Left renal cortex interstitium (tissue), 4 donors: ENCODE measurements around the gene PTS. TPM values are rescaled to one million over a fixed set of nuclear protein-coding genes. Genes with fewer than 3 reads are reported as not detected.
"Not testable (repeated sequence)": the region's sequence is repeated elsewhere in the genome, so short reads cannot be mapped to it uniquely, and the experiment has no call there.

Experiments
- DNase-seq, 4 donors: peaks; one replicate each; pipeline ENCODE4 v3.0.0-alpha.2; 2013; ENCODE audit warnings: low read depth in 4 of 4, low spot score in 2 of 4, missing footprints in 1 of 4
- polyA plus RNA-seq, 4 donors: library from polyadenylated mRNA; unstranded; fragments of 120-200 nt; gene quantifications; one replicate each; pipeline ENCODE4 v1.2.1, GENCODE V29; 2013; ENCODE audit not compliant: insufficient read length in 4 of 4

Gene PTS
- polyA plus RNA-seq: 10 to 100 TPM; 46.6 to 65.6 (median 54.4) TPM

DNA sequence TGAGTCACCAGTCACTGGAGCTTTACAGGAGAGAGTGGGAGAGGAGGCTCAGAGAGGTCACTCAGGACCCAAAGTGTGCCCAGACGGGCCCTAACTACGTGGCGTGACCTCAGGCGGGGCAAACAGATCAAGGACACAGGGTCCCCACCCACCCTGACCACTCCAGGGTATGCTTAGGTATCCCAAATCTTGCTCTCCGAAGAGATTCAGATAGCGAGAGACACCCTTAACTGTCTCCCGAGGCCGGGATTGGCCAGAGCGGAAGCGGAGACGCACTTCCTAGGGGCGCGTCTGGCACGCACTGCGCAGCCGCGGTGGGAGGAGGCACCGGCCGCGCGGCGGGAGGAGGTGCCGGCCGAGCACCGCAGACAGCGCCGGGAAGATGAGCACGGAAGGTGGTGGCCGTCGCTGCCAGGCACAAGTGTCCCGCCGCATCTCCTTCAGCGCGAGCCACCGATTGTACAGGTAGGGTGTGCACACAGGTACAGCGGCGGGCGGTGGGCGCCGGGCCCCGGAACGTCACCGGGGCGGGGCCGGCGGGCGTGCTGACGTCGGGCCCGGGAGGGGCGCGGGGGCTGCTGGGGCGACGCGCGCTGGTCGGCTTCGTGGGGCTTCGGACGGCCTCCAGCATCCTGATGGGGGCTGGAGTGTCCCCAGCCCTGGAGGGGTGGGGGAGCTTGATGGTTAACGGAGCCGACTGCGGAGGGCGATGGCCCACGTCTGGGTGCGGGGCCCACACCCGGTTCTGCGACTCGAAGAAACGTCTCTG, at the start of gene PTS:
Gene PTS, plus strand, starts transcription at position 367 of the 769 bp plus-strand sequence. Its CDS starts 16 bp downstream, at position 383.
- DNase-seq: peak; percentile 71 to 85 (median 78)

DNA sequence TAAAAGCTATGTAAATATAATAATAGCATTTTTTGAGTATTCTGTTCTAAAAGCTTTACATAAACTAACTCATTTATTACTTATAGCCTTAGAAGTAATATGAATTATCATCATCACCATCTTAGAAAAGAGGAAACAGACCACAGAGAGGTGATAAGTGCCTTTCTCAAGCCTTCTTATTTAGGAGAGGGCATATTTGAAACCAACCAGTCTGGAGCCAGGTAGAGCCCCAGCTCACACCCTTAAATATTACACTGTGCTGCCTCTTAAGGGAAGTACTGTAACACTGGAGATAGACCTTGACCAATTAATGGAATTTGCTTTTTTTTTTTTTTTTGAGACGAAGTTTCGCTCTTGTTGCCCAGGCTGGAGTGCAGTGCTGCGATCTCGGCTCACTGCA, 48.6 kb upstream of the PTS start:
- no peak for DNase-seq

DNA sequence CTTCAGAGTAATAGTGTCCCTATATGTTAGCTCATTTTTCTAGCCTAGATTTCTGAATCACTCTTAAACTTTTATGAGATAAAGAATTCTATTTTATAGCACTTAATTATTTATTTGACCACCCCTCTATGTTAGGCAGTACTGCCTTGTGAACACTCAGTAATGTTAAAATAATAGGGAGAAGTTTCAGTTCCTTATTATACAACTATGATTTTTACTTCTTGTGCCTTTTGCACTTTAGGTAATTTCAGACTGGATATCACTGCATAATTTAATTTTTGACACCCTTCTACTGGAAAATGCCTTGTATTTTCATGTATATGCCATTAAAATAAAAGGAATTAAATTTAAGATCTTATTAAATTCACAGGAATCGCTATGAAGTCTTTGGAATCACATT, 47.8 kb upstream of the PTS start:
- no peak for DNase-seq

DNA sequence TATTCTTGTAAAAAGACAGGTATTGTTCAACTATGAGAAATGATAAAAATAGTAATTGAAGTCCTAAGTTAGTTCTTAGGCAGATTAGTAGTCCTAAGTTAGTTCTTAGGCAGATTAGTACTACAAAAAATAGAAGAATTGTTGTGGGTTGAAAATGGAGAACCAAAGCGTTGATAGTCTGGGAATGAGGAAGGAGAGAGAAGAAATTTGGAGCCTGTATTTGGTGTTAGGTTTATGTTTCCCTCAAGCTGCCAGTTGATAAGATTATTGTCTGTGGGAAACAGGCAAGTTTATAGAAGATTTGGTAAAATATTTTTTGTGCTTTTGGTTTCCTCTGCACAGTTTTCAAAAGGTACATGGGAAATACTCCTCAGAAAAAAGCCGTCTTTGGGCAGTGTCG, 47.3 kb upstream of the PTS start:
- DNase-seq: no peak

DNA sequence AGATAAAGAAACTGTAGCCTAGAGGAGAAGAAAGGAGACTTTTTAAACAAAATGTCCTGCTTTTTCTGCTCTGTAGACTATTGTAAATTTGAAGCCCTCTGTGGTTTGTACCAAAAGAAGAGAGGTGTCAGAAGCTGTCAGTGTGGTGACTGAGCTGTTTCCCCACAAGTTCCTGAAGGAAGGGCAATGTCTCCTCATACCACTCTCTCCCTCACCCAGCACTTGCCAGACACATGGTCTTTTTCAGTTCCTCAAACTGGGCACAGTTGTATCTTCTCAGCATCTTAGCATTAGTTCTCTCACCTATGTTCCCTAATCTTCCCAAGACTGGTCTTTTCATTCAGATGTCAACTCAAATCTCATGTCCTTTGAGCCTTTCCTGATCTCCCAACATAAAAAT, 46.6 kb upstream of the PTS start:
- DNase-seq: no peak

DNA sequence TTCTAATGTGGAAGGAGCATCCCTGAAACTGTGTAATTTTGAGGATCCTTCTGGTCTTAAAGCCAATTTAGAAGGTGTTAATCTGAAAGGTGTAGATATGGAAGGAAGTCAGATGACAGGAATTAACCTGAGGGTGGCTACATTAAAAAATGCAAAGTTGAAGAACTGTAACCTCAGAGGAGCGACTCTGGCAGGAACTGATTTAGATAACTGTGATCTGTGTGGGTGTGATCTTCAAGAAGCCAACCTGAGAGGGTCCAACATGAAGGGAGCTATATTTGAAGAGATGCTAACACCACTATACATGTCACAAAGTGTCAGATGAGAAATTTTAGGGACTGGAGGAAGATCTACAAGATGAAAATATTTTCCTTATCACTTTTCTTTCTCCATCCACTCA, 43.4 kb upstream of the PTS start:
- DNase-seq: no peak

DNA sequence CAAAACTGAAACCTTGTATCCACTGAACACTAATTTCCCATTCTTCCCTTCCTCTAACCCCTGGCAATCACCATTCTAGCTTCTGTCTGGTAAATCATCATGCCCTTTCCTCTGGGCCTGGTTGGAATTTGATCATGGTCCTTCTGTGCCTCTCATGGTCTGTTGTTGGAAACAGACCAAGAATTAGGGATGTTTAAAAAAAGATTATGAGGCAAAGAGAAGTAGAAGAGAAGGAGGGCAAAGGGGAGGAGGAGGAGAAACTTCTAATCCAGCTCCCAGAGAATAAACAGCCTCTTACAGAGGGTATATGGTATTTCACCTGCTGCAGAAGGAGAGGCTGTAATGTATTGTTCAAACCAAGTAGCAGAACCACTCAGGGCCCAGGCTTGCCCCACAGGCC, 40.3 kb upstream of the PTS start:
- no peak for DNase-seq

DNA sequence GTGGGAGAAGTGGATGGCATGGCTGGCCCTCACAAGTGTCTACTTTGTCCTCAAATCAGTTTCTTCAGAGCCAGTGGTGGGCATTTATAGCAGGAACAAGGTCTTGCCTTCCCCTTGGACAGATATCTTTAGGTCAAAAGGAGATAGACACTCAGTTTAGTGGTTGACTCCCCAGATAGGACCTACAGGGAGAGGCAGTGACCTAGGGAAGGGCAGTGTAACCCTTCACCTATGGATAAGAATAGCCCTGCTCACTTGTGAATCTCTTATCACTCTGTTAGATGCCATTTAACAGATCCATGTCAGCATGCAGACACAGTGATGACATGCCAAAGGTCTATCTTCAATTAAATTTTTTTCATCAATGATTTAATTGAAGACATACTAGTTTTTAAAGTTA, 39.9 kb upstream of the PTS start:
- no peak for DNase-seq

DNA sequence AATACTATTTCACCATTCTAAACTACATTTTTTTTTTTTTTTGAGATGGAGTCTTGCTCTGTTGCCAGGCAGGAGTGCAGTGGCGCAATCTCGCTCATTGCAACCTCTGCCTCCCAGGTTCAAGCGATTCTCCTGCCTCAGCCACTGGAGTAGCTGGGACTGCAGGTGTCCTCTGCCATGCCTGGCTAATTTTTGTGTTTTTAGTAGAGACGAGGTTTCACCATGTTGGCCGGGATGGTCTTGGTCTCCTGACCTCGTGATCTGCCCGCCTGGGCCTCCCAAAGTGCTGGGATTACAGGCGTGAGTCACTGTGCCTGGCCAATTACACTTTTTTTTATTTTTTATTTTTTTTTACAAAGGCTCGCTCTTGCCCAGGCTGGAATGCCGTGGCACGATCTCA, 31.1 kb upstream of the PTS start:
- not testable (repeated sequence) for DNase-seq

DNA sequence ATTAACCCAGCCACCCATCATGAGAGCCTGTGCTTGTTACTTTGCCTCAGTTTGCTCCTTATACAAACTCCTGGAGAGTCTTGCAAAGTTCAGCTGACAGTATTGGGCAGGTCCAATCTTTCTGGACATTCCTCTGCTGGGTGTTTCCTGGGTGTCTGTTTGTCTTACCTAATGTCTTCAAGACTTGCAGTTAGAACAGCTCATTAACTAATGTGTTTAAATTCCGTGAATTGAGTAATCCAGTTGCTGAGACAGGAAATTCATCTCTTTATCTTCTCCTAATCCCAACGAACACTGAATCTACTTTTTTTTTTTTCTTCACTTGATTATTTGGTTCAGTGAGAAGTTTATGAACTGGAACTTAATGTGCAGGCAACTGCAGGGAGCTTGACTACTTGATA, 30.3 kb upstream of the PTS start:
- no peak for DNase-seq

DNA sequence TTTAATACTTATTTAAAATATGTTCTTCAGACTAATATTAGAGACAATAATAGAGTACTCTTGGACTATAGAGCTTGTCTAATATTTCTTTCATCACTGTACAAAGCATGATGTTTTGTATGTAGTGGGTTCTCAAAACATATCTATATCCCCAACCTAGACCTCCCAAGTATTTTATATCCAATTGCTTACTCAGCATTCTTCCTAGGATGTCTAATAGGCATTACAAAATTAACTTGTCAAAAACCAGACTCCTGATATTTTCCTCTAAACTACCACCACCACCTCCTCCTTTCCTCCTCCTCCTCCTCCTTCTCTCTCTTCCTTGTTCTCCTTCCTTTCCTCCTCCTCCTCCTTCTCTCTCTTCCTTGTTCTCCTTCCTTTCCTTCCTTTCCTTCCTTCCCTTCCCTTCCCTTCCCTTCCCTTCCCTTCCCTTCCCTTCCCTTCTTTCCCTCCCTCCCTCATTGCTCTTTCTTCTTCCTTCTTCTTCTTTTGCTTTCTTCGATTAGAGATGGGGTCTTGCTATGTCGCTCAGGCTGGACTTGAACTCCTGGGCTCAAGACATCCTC, 29.6 kb upstream of the PTS start:
- DNase-seq: no peak

DNA sequence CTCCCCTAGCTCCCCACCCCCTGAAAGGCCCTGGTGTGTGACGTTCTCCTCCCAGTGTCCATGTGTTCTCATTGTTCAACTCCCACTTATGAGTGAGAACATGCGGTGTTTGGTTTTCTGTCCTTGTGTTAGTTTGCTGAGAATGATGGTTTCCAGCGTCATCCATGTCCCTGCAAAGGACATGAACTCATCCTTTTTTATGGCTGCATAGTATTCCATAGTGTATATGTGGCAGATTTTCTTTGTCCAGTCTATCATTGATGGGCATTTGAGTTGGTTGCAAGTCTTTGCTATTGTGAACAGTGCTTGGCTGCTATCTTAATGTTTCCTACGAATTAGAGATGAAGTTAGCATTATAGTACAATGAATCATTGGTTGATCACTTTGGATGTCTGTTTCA, 27.1 kb upstream of the PTS start:
- not testable (repeated sequence) for DNase-seq

DNA sequence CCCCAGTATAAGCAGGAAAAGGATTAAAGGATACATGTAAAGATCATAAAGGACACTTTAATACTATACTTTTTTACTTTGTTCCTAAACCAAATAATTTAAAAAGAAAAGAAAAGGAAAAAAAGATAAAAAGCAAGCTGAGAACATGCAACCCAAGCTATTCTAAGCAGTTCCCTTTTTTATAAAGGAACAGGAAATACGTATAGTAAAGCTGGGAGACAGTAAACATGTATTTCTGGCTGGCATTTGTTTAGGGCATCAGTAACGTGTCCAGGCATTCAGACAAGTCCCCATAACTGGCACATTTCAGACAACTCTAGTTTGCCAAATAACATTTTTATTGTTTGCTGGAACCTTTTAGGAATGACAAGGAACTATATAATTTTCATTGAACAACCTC, 26.0 kb upstream of the PTS start:
- DNase-seq: no peak

DNA sequence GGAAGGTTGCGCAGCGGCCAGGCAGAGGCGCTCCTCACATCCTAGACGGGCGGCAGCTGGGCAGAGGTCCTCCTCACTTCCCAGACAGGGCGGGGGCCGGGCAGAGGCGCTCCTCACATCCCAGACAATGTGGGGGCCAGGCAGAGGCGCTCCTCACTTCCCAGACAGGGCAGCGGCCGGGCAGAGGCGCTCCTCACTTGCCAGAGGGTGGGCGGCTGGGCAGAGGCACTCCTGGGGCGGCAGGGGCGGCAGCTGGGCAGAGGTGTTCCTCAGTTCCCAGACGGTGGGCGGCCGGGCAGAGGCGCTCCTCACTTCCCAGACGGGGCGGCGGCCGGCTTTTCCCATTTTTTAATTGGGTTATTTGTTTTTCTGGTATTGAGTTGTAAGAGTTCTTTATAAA, 20.2 kb upstream of the PTS start:
- DNase-seq: no peak

DNA sequence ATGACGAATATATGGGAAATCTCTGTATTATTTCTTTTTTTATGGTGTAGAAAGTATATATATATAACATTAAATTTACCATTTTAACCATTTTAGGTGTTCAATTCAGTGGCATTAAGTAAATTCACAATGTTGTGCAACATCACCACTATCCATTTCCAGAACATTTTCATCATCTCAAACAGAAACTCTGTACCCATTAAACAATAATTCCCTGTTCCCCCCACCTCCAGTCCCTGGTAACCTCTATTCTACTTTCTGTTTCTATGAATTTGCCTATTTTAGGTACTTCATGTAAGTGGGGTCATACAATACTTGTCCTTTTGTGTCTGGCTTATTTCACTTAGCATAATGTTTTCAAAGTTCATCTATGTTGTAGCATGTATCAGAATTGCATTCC, 15.3 kb upstream of the PTS start:
- no peak for DNase-seq

DNA sequence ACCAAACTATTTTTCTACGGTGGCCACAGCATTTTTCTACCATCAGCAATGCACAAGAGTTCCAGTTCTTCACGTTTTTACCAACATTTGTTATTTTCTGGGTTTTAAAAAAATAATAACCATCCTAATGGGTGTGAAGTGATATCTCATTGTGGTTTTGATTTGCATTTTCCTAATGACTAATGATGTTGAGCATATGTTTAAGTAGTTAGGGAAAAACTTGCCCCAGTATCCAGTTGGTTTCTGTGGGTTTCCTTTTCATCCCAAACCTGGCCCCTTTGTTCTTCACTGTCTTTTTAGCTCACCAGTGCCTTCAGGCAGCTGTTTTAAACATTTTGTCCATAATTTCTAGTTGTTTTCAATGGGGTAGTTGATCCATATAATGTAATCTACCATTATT, 14.7 kb upstream of the PTS start:
- DNase-seq: no peak

DNA sequence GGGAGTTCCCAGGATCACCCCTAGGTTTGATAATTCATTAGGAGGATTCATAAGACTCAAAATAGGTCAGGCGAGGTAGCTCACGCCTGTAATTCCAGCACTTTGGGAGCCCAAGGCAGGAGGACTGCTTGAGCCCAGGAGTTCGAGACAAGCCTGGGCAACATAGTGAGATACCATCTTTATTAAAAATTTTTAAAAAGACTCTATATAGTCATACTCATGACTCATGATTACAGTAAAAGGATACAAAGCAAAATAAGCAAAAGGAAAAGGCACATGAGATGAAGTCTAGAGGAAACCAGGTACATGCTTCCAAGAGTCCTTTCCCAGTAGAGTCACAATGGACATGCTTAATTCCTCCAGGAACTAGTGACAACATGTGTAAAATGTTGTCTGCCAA, 13.9 kb upstream of the PTS start:
- DNase-seq: no peak

DNA sequence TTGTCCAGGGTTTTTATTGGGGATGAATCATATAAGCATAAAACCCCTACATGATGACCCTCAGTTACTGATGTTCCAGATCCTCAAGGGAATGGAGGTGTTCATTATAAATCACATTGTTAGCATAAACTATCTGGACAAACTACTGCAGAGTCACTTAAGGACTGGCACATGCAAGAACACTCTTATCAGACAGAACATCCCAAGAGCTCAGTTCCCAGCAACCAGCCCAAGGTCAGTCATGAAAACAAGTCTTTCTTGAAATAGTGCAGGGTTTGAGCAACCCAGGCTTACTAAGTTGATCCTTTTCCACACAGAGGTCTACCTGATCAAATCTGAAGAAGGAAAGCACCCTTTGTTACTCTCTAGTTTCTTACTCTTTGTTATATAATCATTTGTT, 13.5 kb upstream of the PTS start:
- no peak for DNase-seq

DNA sequence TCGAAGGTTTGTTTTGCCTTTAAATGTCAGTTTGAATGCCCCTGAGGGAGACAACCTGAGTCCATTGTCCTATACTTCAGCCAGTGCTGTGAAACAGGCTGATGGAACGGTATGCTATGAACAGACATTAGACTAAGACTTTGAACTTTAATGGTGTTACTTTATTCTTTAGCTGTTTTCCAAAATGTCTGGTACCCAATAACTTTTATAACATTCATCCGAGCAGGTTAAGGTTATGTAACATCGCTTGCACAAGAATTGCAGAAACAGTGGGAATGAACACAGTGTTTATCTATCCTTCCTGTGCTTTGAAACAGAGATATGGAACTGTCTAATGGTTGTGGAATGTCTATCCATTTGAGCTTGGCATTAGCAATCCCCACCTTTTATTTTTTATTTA, 12.5 kb upstream of the PTS start:
- no peak for DNase-seq

DNA sequence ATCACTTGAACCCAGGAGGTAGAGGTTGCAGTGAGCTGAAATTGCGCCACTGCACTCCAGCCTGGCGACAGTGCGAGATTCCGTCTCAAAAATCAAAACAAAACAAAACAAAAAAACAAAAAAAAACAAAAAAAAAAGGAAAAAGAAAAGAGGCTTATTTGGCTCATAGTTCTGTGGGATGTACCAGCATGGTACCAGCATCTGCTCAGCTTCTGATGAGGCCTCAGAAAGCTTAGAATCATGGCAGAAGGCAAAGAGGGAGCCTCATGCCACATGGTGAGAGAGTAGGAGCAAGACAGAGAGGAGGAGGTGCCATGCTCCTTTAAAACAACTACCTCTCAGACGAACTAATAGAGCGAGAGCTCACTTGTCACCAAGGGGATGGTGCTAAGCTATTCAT, 10.6 kb upstream of the PTS start:
- no peak for DNase-seq

DNA sequence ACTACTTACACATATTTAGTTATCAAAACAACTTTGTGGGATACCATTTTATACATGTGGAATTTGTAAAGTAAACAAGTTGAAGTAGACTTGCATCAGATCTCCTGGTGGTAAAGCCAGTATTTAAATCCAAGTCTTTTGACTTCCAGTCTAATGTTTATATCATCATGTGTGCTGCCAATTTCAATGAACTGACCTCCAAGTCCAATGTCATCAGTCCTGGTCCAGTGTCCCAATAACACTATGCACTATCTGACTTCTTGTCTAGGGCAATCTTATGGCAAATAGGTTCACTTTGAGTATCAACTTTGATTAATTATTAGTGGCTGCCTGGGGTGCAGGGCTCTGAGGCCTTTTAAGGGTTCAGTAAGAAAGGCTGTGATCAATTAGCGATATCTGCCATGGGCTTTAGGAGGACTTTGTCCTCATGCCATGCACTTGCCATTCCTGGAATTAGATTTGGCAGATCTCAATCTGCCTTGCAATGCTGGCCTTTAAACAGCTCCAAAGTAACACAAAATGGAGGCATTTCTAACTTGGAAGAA, 9.6 kb upstream of the PTS start:
- no peak for DNase-seq

DNA sequence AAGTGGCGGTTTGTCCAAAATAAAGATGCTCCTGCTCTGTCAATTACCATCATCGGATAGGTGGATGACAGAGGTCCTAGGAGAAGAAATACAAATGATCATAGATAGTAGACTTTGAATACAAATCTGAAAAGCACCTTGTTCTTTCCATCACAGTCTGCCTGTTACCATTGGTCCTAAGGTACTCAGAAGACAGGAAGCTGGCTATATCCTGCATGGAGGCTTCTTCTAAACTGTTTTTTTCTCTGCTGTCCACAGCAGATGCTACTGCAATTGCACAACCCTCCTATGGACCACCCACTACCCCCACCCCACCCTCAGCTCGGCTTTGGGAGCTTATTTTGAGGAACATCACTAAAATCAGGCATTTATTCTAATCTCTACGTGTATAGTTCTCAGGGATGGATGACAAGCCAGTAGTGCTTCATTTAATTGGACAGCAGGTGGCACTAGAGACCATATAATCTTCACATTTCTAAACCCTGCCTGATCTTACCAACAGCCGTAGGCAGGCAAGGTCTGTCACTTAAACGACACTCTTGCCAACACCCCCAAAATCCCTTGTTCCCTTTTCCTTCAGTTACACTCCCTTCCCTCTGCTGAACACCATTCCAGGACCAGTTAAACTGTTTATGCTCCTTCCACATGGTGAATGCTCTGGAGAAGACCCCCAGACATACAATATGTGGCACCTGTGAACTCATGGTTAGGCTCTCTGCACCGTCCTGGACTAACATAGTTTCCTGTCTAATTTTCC, 6.6 kb upstream of the PTS start:
- DNase-seq: peak in 3 of 4 donors; percentile 50 to 72 (median 61)
